Vagina (tissue), 2 donors: Measurements from ENCODE around the gene CCNF. TPM values are rescaled to one million over a fixed set of nuclear protein-coding genes. Genes with fewer than 3 reads are reported as not detected.

Experiments
- DNase-seq, 2 donors: peaks; one replicate each; pipeline ENCODE4 v3.0.0-alpha.2; 2017; ENCODE audit errors: extremely low spot score in 2 of 2
- H3K27ac ChIP-seq: fragments of 200-600 bp; sonication (generic); one replicate; pipeline ENCODE4 v1.5.1; 2019
- H3K27me3 ChIP-seq: fragments of 200-600 bp; sonication (generic); one replicate; pipeline ENCODE4 v1.5.1; 2019
- H3K36me3 ChIP-seq, 2 donors: fragments of 200-600 bp; sonication (generic); one replicate each; pipeline ENCODE4 v1.5.1; 2017 to 2019
- H3K4me1 ChIP-seq: fragments of 200-600 bp; sonication (generic); one replicate; pipeline ENCODE4 v1.5.1; 2019
- H3K4me3 ChIP-seq, 2 donors: fragments of 200-600 bp; sonication (generic); 1 replicate in 1 of 2; 2 replicates in 1 of 2; pipeline ENCODE4 v1.5.1; 2016 to 2019
- H3K9me3 ChIP-seq: fragments of 200-600 bp; sonication (generic); one replicate; pipeline ENCODE4 v1.5.1; 2019
- CTCF ChIP-seq, 3 experiments: fragments of 450-650 bp in 2 of 3; fragments of 200-600 bp in 1 of 3; sonication (generic) in 1 of 3; IDR thresholded peaks; one replicate each; pipeline ENCODE4 v1.5.1; 2017 to 2019; ENCODE audit warnings: antibody characterized with exemption in 3 of 3, mild to moderate bottlenecking in 2 of 3, moderate library complexity in 2 of 3
- POLR2A ChIP-seq, 2 donors: fragments of 450-650 bp; IDR thresholded peaks; one replicate each; pipeline ENCODE4 v1.6.1; 2017; ENCODE audit warnings: antibody characterized with exemption in 2 of 2, mild to moderate bottlenecking in 2 of 2, moderate library complexity in 2 of 2
- POLR2AphosphoS5 ChIP-seq, 2 donors: sonication (generic); formaldehyde crosslinking; IDR thresholded peaks; one replicate each; pipeline ENCODE4 v1.9.0; 2017; ENCODE audit warnings: antibody characterized with exemption in 2 of 2, mild to moderate bottlenecking in 2 of 2, low read depth in 1 of 2; ENCODE audit not compliant: insufficient read depth in 1 of 2
- intact Hi-C: fragments of 100-400 bp; cut with DNase I; formaldehyde crosslinking; loops from one replicate; pipeline ENCODE4 v1.15.1; 2023
- total RNA-seq: library from RNA; depleted of rRNA; stranded (reverse); fragments of >200 nt; gene quantifications from one replicate; pipeline ENCODE4 v1.2.3, GENCODE V29; 2016

CCNF gene
- total RNA-seq, 1 donor from 2014 or later, result 2.5 TPM

DNA sequence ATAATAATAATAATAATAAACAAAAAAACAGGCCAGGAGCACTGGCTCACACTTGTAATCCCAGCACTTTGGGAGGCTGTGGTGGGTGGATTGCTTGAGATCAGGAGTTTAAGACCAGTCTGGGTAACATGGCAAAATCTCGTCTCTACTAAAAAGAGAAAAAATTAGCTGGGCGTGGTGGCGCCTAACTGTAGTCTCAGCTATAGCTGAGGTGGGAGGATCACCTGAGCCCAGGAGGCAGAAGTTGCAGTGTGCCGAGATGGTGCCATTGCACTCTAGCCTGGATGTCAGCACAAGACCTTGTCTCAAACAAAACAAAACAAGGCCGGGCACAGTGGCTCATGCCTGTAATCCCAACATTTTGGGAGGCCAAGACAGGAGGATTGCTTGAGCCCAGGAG lies 65.8 kb downstream of the CCNF start:
- Histone ChIP-seq H3K4me1 (peaks cover 35% of the 10 kb centered on the region), H3K27ac (no peak overlapping the region), H3K27me3 (no peaks in the 10 kb centered on the region), H3K4me3 (no peak overlapping the region), H3K9me3 (no peaks in the 10 kb centered on the region), H3K36me3 (peaks cover 0 to 10% of the 10 kb centered on the region in 2 donors)
- DNase-seq, result no peak
- intact Hi-C loops, result no loop called here
- TF ChIP-seq POLR2A (IDR thresholded peaks at IDR 0.05), result no peak
- TF ChIP-seq CTCF (IDR thresholded peaks at IDR 0.05), result no peak
- no peak for TF ChIP-seq POLR2AphosphoS5 (IDR thresholded peaks at IDR 0.05; ENCODE audit: insufficient read depth in 1 of 2, low read depth in 1 of 2)

GRCh38 chr16:2496223-2497115 lies 67.2 kb downstream of the CCNF start:
- H3K4me1 ChIP-seq, result peaks cover 42% of the 10 kb centered on the region
- H3K27me3 ChIP-seq, result no peaks in the 10 kb centered on the region
- peaks cover 0 to 10% of the 10 kb centered on the region in 2 donors for H3K36me3 ChIP-seq
- no peaks in the 10 kb centered on the region for H3K9me3 ChIP-seq
- TF ChIP-seq POLR2AphosphoS5 (IDR thresholded peaks at IDR 0.05; ENCODE audit: insufficient read depth in 1 of 2, low read depth in 1 of 2) (no peak), CTCF (IDR thresholded peaks at IDR 0.05) (no peak), POLR2A (IDR thresholded peaks at IDR 0.05) (no peak)
- H3K4me3 ChIP-seq, result no peak overlapping the region
- intact Hi-C loops, result no loop called here
- DNase-seq, result no peak
- no peak overlapping the region for H3K27ac ChIP-seq

DNA sequence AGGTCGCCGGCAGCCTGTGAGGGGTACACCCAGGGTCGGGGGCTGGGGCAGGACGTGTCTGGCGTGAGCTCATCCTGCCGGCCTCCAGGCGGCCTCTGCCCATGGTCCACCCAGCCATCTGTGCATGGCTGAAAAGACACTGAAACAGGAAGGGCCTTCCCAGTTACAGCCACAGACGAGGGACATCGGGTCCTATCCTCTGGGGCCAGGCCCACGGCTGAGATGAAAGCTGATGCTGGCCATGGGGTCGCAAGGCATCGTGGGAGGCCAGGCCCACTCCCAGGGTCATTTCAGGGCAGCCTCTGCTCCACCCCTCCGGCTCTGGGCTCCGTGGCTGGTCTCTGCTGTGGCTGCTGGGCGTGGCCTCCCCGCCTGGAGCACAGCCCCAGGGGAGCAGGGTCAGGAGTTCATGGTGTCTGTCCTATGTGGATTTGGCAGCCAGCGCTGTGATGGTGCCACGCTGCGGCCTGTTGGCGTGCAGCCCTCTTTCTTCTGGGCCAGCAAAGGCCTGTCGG lies 67.9 kb downstream of the CCNF start:
- Histone ChIP-seq H3K27ac (no peak overlapping the region), H3K4me3 (no peak overlapping the region), H3K36me3 (peaks cover 0 to 10% of the 10 kb centered on the region in 2 donors), H3K4me1 (peaks cover 49% of the 10 kb centered on the region), H3K27me3 (no peaks in the 10 kb centered on the region), H3K9me3 (no peaks in the 10 kb centered on the region)
- no peak for DNase-seq
- TF ChIP-seq POLR2AphosphoS5 (IDR thresholded peaks at IDR 0.05; ENCODE audit: insufficient read depth in 1 of 2, low read depth in 1 of 2) (no peak), CTCF (IDR thresholded peaks at IDR 0.05) (no peak), POLR2A (IDR thresholded peaks at IDR 0.05) (no peak)
- intact Hi-C loops, result no loop called here

GRCh38 chr16:2497695-2498484 lies 68.6 kb downstream of the CCNF start:
- Histone ChIP-seq H3K9me3 (no peaks in the 10 kb centered on the region), H3K36me3 (peaks cover 0 to 10% of the 10 kb centered on the region in 2 donors), H3K4me3 (no peak overlapping the region), H3K27ac (no peak overlapping the region), H3K27me3 (no peaks in the 10 kb centered on the region), H3K4me1 (peaks cover 56% of the 10 kb centered on the region)
- no peak for TF ChIP-seq POLR2A (IDR thresholded peaks at IDR 0.05)
- TF ChIP-seq POLR2AphosphoS5 (IDR thresholded peaks at IDR 0.05; ENCODE audit: insufficient read depth in 1 of 2, low read depth in 1 of 2), result no peak
- no peak for TF ChIP-seq CTCF (IDR thresholded peaks at IDR 0.05)
- DNase-seq, result no peak
- intact Hi-C loops, result no loop called here
